Measurements from ENCODE around the gene SERINC3.

The SERINC3 gene

DNA sequence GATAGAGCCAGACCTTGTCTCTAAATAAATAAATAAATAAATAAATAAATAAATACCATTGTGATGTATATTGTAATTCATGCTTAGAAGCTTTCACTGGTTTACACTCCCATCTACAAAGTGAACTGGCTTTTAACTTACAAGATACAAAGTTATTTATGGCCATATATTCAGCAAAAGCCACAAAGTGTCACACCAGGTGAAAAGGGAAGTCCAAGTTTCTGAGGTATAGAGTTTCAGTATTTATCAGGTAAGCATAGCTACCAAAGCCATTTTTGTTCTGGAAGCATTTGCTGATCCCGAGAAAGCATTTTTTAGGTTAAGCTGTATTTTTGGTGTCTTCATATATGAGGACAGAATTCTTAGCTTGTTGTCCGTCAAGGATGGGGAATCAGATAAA lies 38.4 kb upstream of the SERINC3 start:
- no peak overlapping the region for H3K4me3 ChIP-seq (ENCODE audit: low read depth, low read length)
- TF ChIP-seq, protein P1, sequence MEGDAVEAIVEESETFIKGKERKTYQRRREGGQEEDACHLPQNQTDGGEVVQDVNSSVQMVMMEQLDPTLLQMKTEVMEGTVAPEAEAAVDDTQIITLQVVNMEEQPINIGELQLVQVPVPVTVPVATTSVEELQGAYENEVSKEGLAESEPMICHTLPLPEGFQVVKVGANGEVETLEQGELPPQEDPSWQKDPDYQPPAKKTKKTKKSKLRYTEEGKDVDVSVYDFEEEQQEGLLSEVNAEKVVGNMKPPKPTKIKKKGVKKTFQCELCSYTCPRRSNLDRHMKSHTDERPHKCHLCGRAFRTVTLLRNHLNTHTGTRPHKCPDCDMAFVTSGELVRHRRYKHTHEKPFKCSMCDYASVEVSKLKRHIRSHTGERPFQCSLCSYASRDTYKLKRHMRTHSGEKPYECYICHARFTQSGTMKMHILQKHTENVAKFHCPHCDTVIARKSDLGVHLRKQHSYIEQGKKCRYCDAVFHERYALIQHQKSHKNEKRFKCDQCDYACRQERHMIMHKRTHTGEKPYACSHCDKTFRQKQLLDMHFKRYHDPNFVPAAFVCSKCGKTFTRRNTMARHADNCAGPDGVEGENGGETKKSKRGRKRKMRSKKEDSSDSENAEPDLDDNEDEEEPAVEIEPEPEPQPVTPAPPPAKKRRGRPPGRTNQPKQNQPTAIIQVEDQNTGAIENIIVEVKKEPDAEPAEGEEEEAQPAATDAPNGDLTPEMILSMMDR (IDR thresholded peaks at IDR 0.05; ENCODE audit: low read depth, low read length), result no peak

DNA sequence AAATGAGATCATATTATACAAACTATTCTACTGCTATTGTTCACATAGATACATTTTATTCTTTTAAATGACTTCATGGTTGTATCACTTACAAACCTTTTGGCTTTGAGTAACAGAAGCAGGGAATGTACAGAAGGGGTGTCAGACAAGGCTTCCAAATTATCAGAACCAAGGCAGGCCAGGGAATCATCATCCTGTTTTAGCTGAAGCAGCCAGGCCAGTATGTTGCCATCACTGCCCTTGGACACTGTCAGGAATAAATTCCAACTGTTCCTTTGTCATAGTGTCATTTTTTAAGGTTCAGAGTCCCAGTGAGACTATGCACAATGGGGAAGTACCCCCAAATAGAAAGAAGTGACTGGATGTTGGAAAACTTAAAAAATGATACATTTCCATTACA lies 37.4 kb upstream of the SERINC3 start:
- TF ChIP-seq, protein P1 (IDR thresholded peaks at IDR 0.05; ENCODE audit: low read depth, low read length), result no peak
- no peak overlapping the region for H3K4me3 ChIP-seq (ENCODE audit: low read depth, low read length)

DNA sequence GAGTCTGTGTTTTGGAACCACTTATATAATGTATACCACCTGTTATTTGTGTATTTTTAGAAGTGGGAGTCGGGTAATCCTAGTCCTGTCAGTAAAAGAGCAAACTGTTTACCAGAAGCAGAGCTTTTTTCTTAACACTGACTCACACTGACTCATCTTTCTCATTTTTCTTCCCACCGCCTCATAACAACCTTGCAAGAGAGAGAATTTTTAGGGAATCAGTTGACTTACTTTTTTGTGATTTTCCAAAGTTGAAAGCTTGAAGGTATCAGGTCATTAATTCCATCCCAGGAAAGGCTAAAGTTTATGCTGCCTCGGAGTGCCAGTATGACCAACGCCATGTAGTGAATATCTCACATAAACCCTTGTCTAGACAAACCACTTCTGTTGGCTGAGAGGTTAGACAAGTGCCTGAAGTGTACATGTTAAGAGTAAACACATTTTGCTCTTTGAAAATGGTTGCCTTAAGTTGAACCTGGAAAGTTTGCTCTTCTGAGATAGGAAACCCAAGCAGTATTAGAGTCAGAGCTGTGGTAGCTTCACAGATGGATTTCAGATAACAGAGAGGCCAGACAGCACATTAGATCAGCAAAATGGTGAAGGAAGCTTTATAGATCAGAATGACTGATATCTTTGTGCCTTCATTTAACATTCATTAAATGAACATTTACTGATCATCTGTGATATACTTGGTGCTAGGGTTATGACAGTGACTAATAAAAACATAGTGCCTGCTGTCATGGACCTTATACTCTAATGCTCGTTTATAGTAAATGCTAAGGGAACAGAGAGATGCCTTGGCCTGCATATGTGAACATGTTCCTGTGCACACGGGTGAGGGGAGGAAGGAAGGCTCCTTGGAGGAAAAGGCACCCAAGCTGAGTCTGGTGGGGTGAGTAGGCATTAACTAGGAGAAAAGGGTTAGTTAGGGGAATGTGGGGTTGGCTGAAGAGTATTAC lies 31.4 kb upstream of the SERINC3 start:
- H3K4me3 ChIP-seq (ENCODE audit: low read depth, low read length), result no peak overlapping the region
- TF ChIP-seq, protein P1 (IDR thresholded peaks at IDR 0.05; ENCODE audit: low read depth, low read length), result no peak

DNA sequence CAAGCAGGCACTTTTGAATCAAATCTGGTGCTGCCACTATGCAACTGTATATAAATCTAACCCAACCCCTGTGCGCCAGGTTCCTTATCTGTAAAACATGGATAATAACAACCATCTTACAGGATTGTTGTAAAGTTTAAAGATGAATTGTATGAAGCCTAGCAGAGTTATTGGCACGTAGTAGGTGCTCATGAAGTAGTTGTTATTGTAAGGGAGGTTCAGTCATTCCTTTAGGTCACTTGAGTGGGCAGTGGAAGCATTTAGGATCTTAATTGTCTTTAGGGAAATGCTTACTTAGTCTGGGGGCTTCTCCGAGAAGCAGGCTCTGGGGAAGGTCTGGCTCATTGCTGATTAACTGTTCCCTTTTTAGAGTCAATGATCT lies 30.7 kb upstream of the SERINC3 start:
- H3K4me3 ChIP-seq (ENCODE audit: low read depth, low read length), result no peak overlapping the region
- TF ChIP-seq, protein P1 (IDR thresholded peaks at IDR 0.05; ENCODE audit: low read depth, low read length), result no peak

DNA sequence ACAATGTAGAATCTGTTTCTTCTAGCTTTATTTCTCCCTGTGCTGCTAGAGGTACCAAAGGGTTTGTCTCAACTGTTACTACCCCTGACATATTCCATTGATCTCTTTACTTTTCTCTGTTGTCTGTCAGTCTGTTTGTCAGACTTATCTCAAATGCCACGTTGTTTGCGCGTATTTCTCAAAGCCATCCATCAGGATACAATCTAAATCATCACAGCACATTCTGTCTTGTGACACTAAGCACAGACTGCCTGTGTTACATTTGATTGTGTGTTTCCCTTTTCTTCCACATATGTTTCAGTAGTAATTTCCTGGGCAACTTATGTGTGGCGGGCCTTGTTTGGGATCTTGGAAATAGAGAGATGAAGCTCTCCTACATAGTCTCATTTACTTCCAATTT lies 30.2 kb upstream of the SERINC3 start:
- H3K4me3 ChIP-seq (ENCODE audit: low read depth, low read length), result no peak overlapping the region
- TF ChIP-seq, protein P1 (IDR thresholded peaks at IDR 0.05; ENCODE audit: low read depth, low read length), result no peak

DNA sequence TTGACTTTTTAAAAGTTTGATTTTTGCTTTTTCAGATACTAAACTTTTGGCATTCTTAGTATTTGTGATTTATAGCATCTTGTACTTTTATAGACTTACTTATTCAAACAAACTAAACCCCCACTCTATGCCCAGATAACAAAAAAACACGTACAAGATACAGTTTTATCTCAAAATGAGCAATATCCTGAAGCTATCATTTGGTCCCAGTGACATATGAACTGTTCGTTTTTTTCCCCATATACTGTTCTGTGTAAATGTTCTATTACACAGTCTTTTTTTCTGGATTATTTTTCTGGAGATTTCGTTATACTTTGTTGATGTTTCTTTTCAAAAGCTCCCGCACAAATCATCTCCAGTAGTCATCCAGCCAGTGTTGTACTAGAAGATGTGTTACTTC lies 27.3 kb upstream of the SERINC3 start:
- TF ChIP-seq, protein P1 (IDR thresholded peaks at IDR 0.05; ENCODE audit: low read depth, low read length), result no peak
- no peak overlapping the region for H3K4me3 ChIP-seq (ENCODE audit: low read depth, low read length)

DNA sequence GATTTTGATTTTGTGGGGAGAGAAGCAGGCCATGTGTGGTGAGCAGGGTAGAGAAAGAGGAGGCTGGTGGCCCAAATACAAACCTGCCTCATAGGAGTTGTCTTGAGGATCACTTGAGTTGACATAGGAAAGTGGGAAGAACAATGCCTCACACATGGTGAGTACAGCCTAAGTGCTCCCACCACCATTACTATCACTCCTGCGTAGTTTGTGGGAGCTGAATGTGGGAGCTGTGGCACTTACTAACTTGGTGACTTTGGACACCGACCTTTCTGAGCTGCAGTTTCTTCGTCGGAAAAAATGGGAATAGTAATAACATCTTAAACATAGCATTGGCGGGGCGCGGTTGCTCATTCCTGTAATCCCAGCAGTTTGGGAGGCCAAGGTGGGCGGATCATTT lies 25.5 kb upstream of the SERINC3 start:
- TF ChIP-seq, protein P1 (IDR thresholded peaks at IDR 0.05; ENCODE audit: low read depth, low read length), result no peak
- no peak overlapping the region for H3K4me3 ChIP-seq (ENCODE audit: low read depth, low read length)

Measured in WI38 (cell line).